HepG2 (cell line): Measurements from ENCODE around the gene TANGO6. TPM values are rescaled to one million over a fixed set of nuclear protein-coding genes. Genes with fewer than 3 reads are reported as not detected.

ENCODE experiments used
- AFF4 ChIP-seq: sonication (generic); formaldehyde crosslinking; IDR thresholded peaks from 2 replicates; pipeline ENCODE4 v1.4.0; 2020; ENCODE audit warnings: missing genetic modification reagents
- ATF6 ChIP-seq: sonication (generic); formaldehyde crosslinking; conservative IDR thresholded peaks from 2 replicates; pipeline ENCODE4 v1.4.0; 2020; ENCODE audit warnings: missing genetic modification reagents
- CBFB ChIP-seq: sonication (generic); formaldehyde crosslinking; IDR thresholded peaks from 2 replicates; pipeline ENCODE4 v1.4.0; 2020; ENCODE audit warnings: missing genetic modification reagents
- ELF1 ChIP-seq: sonication (generic); formaldehyde crosslinking; IDR thresholded peaks from 2 replicates; pipeline ENCODE4 v1.4.0; 2020; ENCODE audit warnings: missing genetic modification reagents
- HDAC2 ChIP-seq: sonication (generic); formaldehyde crosslinking; IDR thresholded peaks from 2 replicates; pipeline ENCODE4 v1.4.0; 2020; ENCODE audit warnings: missing genetic modification reagents
- NR2C2 ChIP-seq: sonication (generic); formaldehyde crosslinking; IDR thresholded peaks from 2 replicates; pipeline ENCODE4 v1.4.0; 2020; ENCODE audit warnings: missing genetic modification reagents, mild to moderate bottlenecking, moderate library complexity, borderline replicate concordance
- PAXIP1 ChIP-seq: sonication (generic); formaldehyde crosslinking; conservative IDR thresholded peaks from 2 replicates; pipeline ENCODE4 v1.4.0; 2020; ENCODE audit warnings: mild to moderate bottlenecking, missing genetic modification reagents, moderate library complexity
- POLR2G ChIP-seq: fragments of 200-400 bp; formaldehyde crosslinking; IDR thresholded peaks from 2 replicates; pipeline ENCODE4 v1.6.1; 2018; ENCODE audit warnings: mild to moderate bottlenecking, low read depth, low read length, moderate library complexity
- TCF7 ChIP-seq: sonication (generic); IDR thresholded peaks from 2 replicates; pipeline ENCODE4 v1.6.1; 2016; ENCODE audit warnings: antibody characterized with exemption, low read depth
- TSC22D2 ChIP-seq: sonication (generic); formaldehyde crosslinking; IDR thresholded peaks from 2 replicates; pipeline ENCODE4 v1.5.1; 2020; ENCODE audit warnings: missing genetic modification reagents, mild to moderate bottlenecking, borderline replicate concordance
- ZBTB7A ChIP-seq: sonication (generic); formaldehyde crosslinking; IDR thresholded peaks from 2 replicates; pipeline ENCODE4 v1.8.0; 2022; ENCODE audit warnings: mild to moderate bottlenecking, missing genetic modification reagents
- ZNF34 ChIP-seq: sonication (generic); formaldehyde crosslinking; IDR thresholded peaks from 2 replicates; pipeline ENCODE4 v1.4.0; 2020; ENCODE audit warnings: mild to moderate bottlenecking, missing genetic modification reagents, borderline replicate concordance
- ZNF512 ChIP-seq: sonication (generic); formaldehyde crosslinking; IDR thresholded peaks from 2 replicates; pipeline ENCODE4 v1.4.0; 2020; ENCODE audit warnings: mild to moderate bottlenecking, missing genetic modification reagents
- ZNF672 ChIP-seq: sonication (generic); formaldehyde crosslinking; IDR thresholded peaks from 2 replicates; pipeline ENCODE4 v1.8.1; 2022; ENCODE audit warnings: missing genetic modification reagents
- polyA plus RNA-seq, 8 experiments: library from polyadenylated mRNA; depleted of rRNA in 3 of 8; stranded (reverse) in 7 of 8; unstranded in 1 of 8; fragments of >200 nt; fragmentation: Illumina TruSeq in 4 of 8; extraction: Trizol in 4 of 8; gene quantifications; 2 replicates each; pipeline versions ENCODE4 v1.2.1 to v1.2.3, GENCODE V29; 2011 to 2016; ENCODE audit warnings: low read depth in 4 of 8, missing spikeins in 1 of 8, mixed read lengths in 1 of 8; ENCODE audit not compliant: insufficient read depth in 1 of 8
- total RNA-seq, 5 experiments: library from RNA; depleted of rRNA; stranded (reverse); fragments of >200 nt; fragmentation: Illumina TruSeq; extraction: Trizol; gene quantifications; 2 replicates each; pipeline ENCODE4 v1.2.3, GENCODE V29; 2016; ENCODE audit warnings: low read depth in 1 of 5
- TF ChIP-seq, protein P1 (sequence below): sonication (generic); formaldehyde crosslinking; IDR thresholded peaks from 2 replicates; pipeline ENCODE4 v1.8.0; 2022; ENCODE audit warnings: missing genetic modification reagents, mild to moderate bottlenecking, borderline replicate concordance

The TANGO6 gene
- total and polyA plus RNA-seq, 2 of the 13 experiments (the other 11 are each of a cell fraction or from before 2014, with no cell fraction given) = 7.2 to 13.3 TPM

DNA sequence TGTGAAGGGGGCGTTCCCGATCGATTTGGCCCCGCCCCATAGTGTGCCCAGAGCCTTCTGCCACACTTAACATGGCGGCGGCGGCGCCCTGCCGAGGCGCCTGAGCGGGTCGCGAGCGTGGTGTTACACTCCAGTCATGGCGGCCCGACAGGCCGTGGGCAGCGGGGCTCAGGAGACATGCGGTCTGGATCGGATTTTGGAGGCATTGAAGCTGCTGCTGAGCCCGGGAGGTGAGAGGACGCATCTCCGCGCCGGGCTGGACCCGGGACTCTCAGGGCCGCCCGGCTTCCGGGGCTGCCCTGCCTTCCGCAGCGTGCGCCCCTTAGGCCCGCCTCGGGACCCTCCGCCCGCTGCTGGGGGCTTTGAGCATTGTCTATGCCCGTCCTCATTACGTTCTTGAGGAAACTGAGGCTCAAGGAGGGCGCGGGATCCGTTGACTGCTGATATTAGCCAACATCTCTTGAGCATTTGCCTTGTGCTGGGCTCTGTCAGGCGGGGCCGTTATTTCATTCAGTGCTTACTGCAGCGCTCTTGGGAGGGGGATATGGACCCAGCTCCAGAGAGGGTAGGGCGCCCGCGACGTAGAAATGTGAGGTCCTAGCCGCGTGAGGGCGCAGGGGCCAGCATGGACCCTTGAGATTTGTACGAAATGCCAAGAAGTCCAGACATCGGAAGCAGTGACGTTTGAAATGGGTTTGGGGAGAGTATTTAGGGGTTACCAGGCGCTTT is at the start of gene TANGO6 (continued):
- TF ChIP-seq AFF4 (CRISPR knock-in tag) (0 out of 2 replicates have a peak, but pooled peaks have one; percentile 63), ZNF512 (CRISPR knock-in tag) (no peak), NR2C2 (CRISPR knock-in tag) (peak; percentile 86), CBFB (CRISPR knock-in tag) (peak; percentile 60; the same call in 1 of the 2 replicates), ELF1 (CRISPR knock-in tag) (peak; percentile 88), TCF7 (no peak), PAXIP1 (peak; percentile 66), POLR2G (peak; percentile 98), TSC22D2 (CRISPR knock-in tag) (0 out of 2 replicates have a peak, but pooled peaks have one; percentile 13), ZNF672 (CRISPR knock-in tag) (no peak), ZBTB7A (CRISPR knock-in tag) (peak; percentile 99), ZNF34 (CRISPR knock-in tag) (peak; percentile 89; the same call in 1 of the 2 replicates), HDAC2 (CRISPR knock-in tag) (0 out of 2 replicates have a peak, but pooled peaks have one; percentile 36), ATF6 (CRISPR knock-in tag) (0 out of 2 replicates have a peak, but pooled peaks have one; percentile 52)
- TF ChIP-seq, protein P1, sequence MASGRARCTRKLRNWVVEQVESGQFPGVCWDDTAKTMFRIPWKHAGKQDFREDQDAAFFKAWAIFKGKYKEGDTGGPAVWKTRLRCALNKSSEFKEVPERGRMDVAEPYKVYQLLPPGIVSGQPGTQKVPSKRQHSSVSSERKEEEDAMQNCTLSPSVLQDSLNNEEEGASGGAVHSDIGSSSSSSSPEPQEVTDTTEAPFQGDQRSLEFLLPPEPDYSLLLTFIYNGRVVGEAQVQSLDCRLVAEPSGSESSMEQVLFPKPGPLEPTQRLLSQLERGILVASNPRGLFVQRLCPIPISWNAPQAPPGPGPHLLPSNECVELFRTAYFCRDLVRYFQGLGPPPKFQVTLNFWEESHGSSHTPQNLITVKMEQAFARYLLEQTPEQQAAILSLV = peak; percentile 93; the same call in 1 of the 2 replicates
